NK-92 (cell line): ENCODE results near the gene LARP4.
"Not testable (repeated sequence)": the region's sequence is repeated elsewhere in the genome, so short reads cannot be mapped to it uniquely, and the experiment has no call there.

Experiments
- DNase-seq: peaks from one replicate; lab custom pipeline; 2025; ENCODE audit not compliant: unreplicated experiment; lab: John Stamatoyannopoulos, UW

The LARP4 gene

DNA sequence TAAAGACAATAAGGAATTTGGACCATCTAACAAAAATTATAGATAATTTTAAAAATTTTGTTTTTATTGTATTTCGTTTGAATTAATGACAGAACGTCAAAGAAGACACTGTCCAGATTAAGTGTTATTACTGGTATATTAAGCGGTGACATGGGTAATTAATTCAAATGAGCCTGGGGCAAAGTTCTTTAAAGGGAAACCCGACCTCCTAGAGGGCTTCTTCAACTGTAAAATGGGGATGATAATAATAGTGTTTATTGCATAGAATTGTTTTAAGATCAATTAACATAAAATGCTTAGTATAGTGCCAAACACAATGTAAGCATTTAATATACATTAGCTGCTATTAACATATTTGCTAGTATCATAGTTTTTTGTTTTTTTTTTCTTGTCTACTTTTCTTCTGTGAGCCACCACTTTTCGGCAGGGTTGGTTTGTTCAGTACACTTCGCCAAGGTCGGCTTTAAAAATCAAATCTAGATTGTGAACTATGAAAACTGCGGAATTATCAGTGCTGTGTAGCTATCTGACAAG lies 514 bp upstream of the LARP4 start:
- DNase-seq = no peak

DNA sequence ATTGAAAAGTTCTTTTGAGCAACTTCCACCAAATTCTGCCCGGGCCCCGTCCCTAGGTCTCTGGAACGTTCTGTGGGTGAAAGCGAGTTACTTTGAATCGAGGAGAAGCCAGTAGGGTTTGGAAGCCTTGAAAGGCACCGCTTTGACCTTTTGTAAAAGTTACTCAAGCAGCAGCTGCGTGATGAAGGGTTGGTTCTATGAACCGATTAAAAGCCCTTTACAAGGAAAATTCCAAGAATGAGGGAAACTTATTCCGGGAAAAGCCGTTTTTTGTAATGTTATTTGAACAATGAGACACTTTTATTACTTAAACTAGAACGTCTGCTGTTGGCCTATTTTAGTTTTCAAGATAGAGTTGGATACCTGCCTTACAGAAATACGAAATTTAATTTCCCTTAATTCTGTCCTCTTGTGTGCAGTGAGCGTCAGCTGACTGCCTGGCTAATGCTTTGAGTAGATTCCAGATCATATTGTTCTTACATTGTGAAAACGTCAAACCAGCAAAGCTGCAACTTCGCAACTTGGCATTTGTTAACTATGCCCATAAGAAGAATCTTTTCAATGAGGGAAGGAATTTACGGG lies 906 bp downstream of the LARP4 start:
- DNase-seq = no peak

DNA sequence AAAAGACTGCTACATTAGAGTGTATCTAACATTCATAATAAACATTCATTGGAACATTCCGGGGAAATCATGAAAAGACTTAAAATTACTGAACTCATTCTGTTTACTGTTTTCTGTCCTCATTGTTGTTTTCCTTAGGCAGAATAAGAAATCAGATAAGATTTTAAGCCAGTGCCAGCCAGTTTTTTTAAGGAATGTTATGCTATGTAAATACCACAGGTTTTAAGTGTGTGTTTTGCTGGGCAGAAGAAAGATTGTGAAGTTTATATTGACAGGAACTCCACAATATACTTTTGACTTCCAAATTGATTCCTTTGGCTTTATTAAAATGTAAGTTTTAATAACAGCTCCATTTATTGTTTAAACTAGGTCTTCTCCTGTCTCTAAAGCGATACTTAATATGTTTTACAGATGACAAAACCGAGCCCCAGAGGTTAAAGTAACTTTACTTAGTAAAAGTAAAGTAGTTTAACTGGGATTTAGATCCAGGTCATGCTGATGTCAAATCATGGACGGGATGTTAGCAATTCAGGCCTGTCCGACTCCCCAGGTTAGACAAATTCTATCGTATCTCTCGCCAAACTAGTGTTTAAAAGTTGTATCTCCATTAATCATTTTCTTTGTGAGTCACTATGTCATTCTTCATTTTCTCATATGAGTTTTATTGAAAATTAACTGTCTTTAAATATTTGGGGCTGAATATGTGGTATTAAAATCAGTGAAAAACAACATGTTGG lies 1.7 kb downstream of the LARP4 start:
- no peak for DNase-seq

DNA sequence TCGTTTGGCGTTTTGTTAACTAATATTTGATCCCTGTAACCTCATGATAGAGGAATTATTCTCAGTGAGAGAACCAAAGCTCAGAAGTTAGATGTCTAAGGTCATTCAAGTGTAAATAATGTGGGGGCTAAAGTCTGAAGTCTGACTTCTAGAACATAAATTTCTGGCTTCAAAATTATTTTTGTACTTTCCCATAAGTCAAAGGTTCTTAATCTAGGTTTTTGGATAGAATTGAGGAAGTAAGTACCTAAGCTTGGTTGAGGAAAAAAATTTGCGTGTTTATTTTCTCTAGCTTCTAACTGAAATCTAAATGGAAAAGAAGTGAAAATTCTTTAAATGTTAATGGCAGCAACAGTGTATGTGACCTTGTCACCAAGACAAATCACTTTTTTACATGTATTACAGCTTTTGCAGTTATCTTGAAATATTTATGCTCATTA lies 2.3 kb downstream of the LARP4 start:
- DNase-seq = no peak

DNA sequence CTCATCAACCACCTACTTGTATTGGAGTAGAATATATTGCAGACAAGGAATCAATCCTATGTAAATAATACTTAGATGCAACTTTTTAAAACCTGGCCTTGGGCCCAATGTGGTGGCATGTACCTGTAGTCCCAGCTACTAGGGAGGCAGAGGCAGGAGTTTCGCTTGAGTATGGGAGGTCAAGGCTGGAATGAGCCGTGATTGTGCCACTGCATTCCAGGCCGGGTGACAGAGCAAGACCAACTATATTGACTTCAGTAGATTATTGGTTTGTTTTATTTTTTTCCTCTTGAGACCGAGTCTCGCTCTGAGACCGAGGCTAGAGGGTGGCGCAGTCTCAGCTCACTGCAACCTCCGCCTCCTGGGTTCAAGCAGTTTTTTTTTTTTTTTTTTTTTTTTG lies 3.6 kb downstream of the LARP4 start:
- DNase-seq = no peak

DNA sequence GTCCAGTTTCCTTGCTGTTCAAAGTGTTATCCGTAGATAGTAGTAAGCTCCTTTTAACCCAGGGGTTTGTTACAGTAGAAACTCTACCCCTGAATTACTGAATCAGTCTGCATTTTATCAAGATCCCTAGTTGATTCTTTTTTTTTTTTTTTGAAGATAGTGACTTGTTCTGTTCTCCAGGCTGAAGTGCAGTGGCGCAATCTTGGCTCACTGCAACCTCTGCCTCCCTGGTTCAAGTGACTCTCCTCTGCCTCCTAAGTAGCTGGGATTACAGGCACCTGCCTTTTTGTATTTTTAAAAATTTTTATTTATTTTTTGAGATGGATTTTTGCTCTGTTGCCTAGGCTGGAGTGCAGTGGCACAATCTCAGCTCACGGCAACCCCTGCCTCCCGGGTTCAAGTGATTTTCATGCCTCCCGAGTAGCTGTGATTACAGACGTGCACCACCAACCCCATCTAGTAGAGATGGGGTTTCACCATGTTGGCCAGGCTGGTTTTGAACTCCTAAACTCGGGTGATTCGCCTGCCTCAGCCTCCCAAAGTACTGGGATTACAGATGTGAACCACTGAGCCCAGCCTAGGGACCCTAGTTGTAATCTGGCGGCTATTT lies 10.5 kb downstream of the LARP4 start:
- no peak for DNase-seq

DNA sequence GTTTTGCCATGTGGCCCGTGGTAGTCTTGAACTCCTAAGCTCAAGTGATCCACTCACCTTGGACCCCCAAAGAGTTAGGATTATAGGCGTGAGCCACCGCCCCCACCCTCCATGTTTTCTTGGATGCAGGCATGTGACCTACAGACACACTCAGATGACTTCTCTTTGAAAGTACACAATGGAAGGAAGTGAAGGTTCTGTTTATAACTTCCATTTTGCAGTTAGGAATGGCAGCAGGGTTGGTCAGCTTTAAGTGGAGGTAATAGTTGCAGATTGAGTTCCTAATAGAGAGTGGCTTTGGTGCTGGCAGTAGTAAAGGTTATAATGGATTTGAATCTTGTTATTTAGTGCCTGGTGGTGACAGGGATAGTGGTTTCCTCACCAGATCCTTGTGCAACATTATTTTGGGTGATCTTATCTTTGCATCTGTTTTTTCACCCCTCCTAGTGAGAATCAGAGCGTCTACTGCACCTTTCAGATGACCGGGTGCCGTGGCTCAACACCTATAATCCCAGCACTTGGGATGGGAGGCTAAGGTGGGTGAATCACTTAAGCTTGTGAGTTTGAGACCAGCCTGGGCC lies 15.3 kb downstream of the LARP4 start:
- DNase-seq = no peak

DNA sequence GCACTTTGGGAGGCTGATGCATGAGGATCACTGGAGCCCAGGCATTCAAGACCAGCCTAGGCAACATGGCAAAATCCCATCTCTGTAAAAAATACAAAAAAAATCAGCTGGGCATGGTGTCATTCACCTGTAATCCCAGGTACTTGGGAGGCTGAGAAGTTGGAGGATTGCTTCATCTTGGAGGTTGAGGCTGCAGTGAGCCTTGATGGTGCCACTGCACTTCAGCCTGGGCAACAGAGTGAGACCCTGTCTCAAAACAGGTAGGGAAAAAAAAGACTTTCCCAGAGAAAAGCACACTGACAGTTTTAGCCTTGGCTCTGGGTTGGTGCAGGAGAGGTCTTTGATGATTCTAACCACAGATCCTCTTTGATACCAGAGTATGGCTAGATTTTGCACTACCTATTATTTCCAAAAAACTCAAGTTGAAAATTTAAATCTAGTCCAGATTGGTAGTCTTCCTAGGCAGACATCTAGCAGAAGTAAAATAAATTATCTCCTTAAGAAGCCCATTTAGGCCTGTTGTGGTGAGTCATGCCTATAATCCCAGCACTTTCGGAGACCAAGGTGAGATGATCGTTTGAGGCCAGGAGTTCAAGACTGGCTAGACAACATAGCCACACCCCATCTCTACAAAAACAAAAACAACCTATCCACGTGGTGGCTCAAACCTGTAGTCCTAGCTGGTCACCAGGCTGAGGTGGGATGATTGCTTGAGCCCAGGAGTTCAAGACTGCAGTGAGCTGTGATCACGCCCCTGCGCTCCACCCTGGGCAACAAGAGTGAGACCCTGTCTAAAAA lies 18.6 kb downstream of the LARP4 start:
- DNase-seq = no peak

DNA sequence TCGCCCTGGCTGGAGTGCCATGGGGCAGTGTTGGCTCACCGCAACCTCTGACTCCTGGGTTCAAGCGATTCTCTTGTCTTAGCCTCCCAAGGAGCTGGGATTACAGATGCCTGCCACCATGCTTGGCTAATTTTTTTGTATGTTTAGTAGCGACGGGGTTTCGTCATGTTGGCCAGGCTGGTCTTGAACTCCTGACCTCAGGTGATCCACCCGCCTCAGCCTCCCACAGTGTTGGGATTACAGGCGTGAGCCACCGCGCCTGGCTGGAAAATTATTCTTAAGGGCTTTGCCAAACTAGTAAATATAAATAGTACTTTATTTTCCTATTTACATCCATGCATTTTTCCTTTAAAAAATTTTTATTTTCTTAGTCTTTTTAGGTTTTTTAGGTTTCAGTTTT lies 22.2 kb downstream of the LARP4 start:
- DNase-seq = not testable (repeated sequence)

DNA sequence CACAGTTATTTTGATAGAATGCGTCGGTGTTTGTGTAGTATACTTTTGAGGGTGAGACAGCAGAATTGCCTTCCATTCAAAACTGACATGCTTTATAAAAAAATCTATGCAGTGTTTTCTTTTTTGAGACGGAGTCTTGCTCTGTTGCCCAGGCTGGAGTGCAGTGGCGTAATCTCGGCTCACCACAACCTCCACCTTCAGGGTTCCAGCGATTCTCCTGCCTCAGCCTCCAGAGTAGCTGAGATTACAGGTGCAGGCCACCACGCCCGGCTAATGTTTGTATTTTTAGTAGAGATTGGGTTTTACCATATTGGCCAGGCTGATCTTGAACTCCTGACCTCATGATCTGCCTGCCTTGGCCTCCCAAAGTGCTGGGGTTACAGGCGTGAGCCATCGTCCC lies 22.7 kb downstream of the LARP4 start:
- not testable (repeated sequence) for DNase-seq

DNA sequence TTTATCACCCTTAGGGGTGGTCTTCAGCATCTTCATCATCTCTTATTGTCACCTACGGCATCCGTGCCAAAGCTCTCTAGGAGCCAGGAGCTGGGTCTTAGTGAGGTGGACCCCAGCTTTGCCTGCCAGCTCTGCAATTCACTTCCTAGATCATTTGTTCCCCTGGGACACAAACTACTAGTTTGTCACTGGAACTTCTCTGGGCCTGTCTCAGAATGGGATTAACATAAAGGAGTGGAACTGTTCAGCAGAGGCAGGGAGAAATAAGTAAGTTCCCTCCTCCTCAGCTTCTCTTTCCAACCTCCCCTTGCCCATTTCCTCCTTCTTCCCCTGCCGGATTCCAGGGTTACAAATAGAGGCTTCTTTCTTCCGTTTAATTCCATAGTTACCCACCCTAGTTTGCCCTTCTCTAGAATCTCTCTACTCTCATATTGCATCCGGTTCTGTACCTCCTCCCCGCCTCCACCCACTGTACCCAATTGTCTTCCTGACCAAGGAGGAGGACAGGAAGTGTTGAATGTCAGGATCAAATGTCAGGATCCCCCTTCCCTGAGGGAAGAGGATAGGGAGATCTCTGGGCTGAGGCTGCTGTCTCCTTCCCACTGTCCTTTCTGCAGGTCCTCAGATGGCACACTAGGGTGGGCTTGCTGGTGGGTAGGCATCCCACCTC lies 25.0 kb downstream of the LARP4 start:
- no peak for DNase-seq

DNA sequence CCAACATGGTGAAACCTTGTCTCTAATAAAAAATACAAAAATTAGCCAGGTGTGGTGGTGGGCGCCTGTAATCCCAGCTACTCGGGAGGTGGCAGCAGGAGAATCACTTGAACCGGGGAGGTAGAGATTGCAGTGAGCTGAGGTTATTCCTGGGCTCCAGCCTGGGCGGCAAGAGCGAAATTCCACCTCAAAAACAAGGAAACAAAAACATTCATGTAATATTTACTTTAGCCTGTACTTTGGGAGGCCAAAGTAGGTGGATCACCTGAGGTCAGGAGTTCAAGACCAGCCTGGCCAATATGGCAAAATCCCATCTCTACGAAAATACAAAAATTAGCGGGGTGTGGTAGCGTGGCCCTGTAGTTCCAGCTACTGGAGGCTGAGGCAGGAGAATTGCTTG lies 31.0 kb downstream of the LARP4 start:
- not testable (repeated sequence) for DNase-seq

DNA sequence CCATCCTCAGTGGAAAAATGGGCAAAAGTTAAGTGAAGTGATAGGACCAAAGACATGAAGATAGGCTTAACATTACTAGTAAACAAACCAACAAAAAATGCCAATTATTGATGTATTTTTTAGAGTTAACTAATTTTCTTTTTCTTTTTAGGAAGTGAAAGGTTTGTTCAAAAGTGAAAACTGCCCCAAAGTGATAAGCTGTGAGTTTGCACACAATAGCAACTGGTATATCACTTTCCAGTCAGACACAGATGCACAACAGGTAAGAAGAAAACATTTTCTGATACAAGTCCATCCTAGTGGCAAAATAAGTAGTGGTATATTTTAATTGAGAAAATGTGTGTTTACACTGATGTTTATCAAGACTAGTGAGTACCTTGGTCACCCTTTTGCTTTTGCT lies 39.6 kb downstream of the LARP4 start:
- no peak for DNase-seq

DNA sequence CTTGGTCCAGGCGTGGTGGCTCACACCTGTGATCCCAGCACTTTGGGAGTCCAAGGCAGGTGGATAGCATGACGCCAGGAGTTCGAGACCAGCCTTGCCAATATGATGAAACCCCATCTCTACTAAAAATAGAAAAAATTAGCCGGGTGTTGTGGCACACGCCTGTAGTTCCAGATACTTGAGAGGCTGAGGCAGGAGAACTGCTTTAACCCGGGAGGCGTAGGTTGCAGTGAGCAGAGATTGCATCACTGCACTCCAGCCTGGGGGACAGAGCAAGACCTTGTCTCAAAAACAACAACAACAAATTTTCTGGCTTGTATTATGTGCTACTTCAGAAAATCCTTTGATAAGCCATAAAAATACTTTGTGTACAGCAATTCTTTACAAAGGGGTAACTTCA lies 41.1 kb downstream of the LARP4 start:
- DNase-seq = no peak

DNA sequence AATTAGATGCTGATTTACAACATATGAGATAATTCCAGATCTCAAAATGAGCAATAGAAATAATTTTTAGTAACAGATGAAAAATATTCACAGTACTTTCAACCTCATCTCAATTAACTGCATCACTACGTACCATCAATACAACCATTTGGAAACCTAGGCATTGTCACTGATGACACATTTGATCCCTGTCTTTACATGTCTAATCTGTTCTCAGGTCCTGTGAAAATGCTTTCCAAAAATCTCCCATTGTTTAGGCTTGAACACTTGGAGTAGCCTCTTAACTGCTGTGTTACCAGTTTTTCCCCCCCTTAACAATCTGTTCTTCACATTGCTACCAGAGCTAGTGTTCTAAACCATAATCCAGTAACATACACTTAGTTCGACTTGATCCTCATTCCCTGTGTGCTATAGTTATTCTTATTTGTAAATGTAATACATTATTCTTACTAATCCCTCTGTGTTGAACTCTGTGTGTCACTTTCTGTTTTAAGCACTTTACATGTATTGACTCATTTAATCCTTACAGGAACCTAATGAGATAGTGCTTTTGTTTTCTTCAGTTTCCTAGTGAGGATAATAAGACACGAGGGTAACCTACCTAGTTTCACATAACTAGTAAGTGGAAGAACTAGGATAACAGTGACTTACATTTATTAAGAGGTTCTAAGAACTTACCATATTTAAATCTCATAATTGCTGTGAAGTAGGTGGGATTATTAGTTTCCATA lies 41.7 kb downstream of the LARP4 start:
- DNase-seq = no peak

DNA sequence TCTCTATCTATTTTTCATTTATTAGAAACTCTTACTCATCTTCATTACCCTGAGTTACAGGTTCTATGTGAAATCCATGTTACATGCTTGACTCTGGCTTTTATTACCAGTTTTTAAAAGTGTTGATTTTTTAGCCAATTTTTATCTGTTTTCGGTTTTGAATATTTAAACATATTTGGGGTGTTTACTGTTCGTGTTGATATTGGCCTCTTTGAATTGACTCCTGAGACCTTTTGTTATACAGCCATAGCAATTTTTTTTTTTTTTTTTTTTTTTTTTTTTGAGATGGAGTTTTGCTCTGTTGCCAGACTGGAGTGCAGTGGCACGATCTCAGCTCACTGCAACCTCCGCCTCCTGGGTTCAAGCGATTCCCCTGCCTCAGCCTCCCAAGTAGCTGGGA lies 49.0 kb downstream of the LARP4 start:
- not testable (repeated sequence) for DNase-seq

DNA sequence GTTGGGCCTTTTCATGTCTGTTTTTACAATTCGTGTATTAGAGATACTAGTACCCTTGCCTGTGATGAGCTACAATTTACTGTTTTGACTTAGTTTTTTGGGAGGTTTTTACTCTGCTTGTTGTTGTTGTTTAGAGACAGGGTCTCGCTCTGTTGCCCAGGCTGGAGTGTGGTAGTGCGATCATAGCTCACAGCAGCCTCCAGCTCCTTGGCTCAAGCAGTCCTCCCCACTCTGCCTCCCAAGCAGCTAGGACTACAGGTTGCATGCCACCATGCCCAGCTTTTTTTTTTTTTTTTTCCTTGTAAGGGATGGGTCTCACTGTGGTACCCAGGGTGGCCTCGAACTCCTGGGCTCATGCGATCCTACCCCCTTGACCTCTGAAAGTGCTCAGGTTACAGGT lies 52.1 kb downstream of the LARP4 start:
- no peak for DNase-seq

DNA sequence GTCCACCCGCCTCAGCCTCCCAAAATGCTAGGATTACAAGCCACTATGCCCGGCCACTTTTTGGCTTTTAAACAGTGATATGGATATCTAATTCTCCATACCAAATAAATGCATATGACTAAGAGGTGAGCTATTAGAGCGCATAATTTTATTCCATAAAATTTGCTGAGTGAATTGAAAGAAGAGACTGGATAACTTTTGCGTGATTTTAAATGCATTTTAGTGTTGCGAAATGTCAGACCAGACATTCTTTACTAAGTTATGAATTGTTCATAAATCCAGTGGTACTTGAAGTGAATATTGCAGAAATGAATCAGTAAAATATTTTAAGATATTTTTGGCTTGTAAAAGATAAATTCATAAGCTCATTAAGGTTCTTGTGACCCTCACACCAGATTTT lies 53.2 kb downstream of the LARP4 start:
- no peak for DNase-seq

DNA sequence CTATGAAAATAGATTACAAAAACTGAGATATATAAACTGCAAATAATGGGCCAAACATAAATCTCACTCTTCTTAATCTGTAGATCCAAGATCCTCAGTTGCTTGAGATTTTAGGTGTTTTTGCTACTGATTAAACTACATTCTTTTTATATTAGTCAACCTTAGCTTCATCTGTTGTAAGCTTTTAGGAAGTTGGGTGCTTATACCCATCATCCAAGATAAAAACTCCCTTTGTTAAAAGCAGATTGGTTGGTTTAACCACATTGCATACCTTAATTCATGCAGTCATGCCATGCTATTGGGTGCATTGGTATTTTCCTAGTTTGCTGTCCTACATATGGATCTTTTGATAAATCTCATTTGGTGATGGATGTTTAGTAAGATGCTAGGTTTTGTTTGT lies 57.9 kb downstream of the LARP4 start:
- DNase-seq = no peak

DNA sequence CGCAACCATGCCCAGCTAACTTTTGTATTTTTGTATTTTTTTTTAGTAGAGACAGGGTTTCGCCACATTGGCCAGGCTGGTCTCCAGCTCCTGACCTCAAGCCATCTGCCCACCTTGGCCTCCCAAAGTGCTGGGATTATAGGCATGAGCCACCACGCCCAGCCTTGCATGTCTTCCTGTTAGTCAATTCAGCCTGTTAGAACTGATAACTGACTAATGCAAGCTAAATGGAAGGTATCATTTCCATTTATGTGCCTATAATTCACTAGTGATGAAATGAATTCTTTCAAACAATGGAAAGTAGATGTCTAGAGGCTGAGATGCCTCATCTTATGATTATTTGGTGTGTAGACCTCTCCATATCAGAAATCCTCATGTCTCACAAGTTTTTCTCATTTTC lies 66.8 kb downstream of the LARP4 start:
- DNase-seq = no peak
